G401.6 (cell line): ENCODE data around the gene KIAA1328.

Experiments used
- FAIRE-seq: peaks from 2 replicates; lab custom pipeline; 2012; peaks lifted over from hg19 to GRCh38; lab: Jason Lieb, UNC

The KIAA1328 gene

GRCh38 chr18:36953047-36953446, 124.1 kb downstream of the KIAA1328 start:
- FAIRE-seq, result peak; percentile 86

GRCh38 chr18:36960038-36960437, 131.1 kb downstream of the KIAA1328 start:
- no peak for FAIRE-seq

- FAIRE-seq, result no peak
Observed at GRCh38 chr18:36963464-36963863, 134.5 kb downstream of the KIAA1328 start.

GRCh38 chr18:36974686-36975085, 145.8 kb downstream of the KIAA1328 start:
- FAIRE-seq, result no peak

- no peak for FAIRE-seq
Observed at GRCh38 chr18:36977121-36977520, 148.2 kb downstream of the KIAA1328 start.

GRCh38 chr18:36993068-36993467, 164.1 kb downstream of the KIAA1328 start:
- FAIRE-seq, result no peak

GRCh38 chr18:37006742-37007141, 177.8 kb downstream of the KIAA1328 start:
- FAIRE-seq, result no peak

GRCh38 chr18:37012452-37012851, 183.5 kb downstream of the KIAA1328 start:
- no peak for FAIRE-seq

GRCh38 chr18:37019157-37019827, 190.4 kb downstream of the KIAA1328 start:
- no peak for FAIRE-seq

GRCh38 chr18:37033419-37033818, 204.5 kb downstream of the KIAA1328 start:
- no peak for FAIRE-seq

- no peak for FAIRE-seq
Observed at GRCh38 chr18:37042381-37042780, 213.5 kb downstream of the KIAA1328 start.

- FAIRE-seq, result no peak
Observed at GRCh38 chr18:37055137-37055802, 226.3 kb downstream of the KIAA1328 start.

- no peak for FAIRE-seq
Observed at GRCh38 chr18:37064187-37064586, 235.3 kb downstream of the KIAA1328 start.

GRCh38 chr18:37065254-37065653, 236.3 kb downstream of the KIAA1328 start:
- no peak for FAIRE-seq

GRCh38 chr18:37084912-37085311, 256.0 kb downstream of the KIAA1328 start:
- FAIRE-seq, result no peak

GRCh38 chr18:37085362-37085761, 256.4 kb downstream of the KIAA1328 start:
- FAIRE-seq, result no peak

GRCh38 chr18:37107748-37108522, 279.0 kb downstream of the KIAA1328 start:
- no peak for FAIRE-seq

- no peak for FAIRE-seq
Observed at GRCh38 chr18:37122877-37123276, 293.9 kb downstream of the KIAA1328 start.

GRCh38 chr18:37124516-37124915, 295.6 kb downstream of the KIAA1328 start:
- no peak for FAIRE-seq

- no peak for FAIRE-seq
Observed at GRCh38 chr18:37135177-37135576, 306.2 kb downstream of the KIAA1328 start.

- no peak for FAIRE-seq
Observed at GRCh38 chr18:37138456-37138855, 309.5 kb downstream of the KIAA1328 start.

GRCh38 chr18:37139876-37140275, 310.9 kb downstream of the KIAA1328 start:
- no peak for FAIRE-seq

- FAIRE-seq, result no peak
Observed at GRCh38 chr18:37144921-37145320, 316.0 kb downstream of the KIAA1328 start.
